22Rv1 (cell line): Measurements from ENCODE around the gene IL19.

Experiments used
- CTCF ChIP-seq: fragments of 450-650 bp; IDR thresholded peaks from 2 replicates; pipeline ENCODE4 v1.5.1; 2017; ENCODE audit warnings: mild to moderate bottlenecking
- ZFX ChIP-seq: fragments of 450-650 bp; IDR thresholded peaks from 2 replicates; pipeline ENCODE4 v1.6.1; 2017; ENCODE audit warnings: antibody characterized with exemption, borderline replicate concordance

- TF ChIP-seq CTCF (no peak), ZFX (no peak)
Measured at GRCh38 chr1:206728697-206728987, 41.9 kb upstream of the IL19 start.
